ENCODE measurements around the gene POLE. TPM values are rescaled to one million over a fixed set of nuclear protein-coding genes. Genes with fewer than 3 reads are reported as not detected.

Gene POLE
- total RNA-seq, 4 donors from 2014 or later, result 28.2 to 98.5 (median 30.0) TPM

DNA sequence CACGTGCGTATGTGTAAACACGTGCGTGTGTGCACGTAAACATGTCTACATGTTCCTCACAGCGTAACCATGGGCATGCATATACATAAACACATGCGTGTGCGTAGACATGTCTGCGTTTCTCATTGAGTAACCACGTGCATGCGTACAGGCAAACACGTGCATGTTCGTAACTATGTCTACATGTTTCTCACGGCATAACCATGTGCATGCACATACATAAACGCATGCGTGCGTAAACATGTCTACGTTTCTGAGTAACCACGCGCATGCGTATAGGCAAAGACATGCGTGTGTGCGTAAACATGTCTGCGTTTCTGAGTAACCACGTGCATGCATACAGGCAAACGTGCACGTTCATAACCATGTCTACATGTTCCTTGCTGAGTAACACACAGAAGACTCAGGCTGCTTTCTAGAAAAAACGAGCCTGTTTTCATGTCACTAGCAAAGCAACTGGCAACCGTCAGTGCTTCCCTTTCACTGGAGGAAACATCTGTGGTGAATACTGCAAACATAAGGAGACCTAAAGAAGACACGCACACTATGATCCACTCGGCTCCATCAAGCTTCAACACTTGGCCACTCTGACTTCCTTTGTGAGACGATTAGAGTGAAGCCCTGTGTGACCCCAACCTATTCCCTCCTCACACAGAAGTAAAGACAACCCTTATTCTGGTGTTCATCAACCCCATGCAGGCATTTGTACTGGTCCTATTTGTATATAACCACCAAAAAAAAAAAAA is 28.8 kb downstream of the POLE start:
- TF ChIP-seq CTCF (IDR thresholded peaks at IDR 0.05; ENCODE audit: low read depth), result no peak

- no peak for TF ChIP-seq CTCF (IDR thresholded peaks at IDR 0.05; ENCODE audit: low read depth)
Observed at GRCh38 chr12:132657004-132657727, 30.0 kb downstream of the POLE start.

GRCh38 chr12:132653567-132654290 is 33.4 kb downstream of the POLE start:
- no peak for TF ChIP-seq CTCF (IDR thresholded peaks at IDR 0.05; ENCODE audit: low read depth)

GRCh38 chr12:132651444-132652100 is 35.6 kb downstream of the POLE start:
- no peak for TF ChIP-seq CTCF (IDR thresholded peaks at IDR 0.05; ENCODE audit: low read depth)

GRCh38 chr12:132649226-132649945 is 37.8 kb downstream of the POLE start:
- no peak for TF ChIP-seq CTCF (IDR thresholded peaks at IDR 0.05; ENCODE audit: low read depth)

DNA sequence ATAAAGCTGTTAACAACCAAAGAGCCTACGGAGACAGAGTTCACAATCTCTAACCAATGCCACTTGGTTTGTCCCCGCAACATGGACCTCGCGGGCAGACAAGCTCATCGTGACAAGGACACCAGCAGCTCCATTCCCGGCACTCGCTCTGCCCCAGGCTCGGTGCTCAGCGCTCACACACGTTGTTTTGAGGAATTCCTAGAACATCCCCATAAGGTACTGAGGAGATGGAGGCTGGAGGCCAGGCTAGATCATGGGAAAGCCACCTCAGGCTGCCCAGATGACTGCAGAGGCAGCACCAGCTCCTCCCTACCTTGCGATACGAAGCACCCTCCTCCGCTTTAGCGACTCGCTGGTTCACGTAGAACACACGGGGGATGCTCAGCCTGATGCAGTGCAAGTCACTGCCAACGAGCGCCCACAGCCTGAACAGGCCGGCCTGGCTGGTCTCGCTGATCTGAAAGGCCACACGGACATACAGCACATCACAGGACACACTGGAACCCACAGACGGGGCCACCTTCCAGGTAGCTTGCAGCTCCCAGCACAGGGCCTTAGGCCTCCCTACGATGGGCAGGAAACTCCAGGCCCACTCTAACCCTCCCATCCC is 38.4 kb downstream of the POLE start:
- no peak for TF ChIP-seq CTCF (IDR thresholded peaks at IDR 0.05; ENCODE audit: low read depth)

All from subcutaneous adipose tissue (tissue), 4 donors.